A673 (cell line): Measurements from ENCODE around the gene CNIH3.

Source experiments
- CTCF ChIP-seq: fragments of 300-800, 200-600 bp; sonication (generic); conservative IDR thresholded peaks from 2 replicates; pipeline ENCODE4 v1.5.1; 2017; ENCODE audit warnings: low read depth, mild to moderate bottlenecking, antibody characterized with exemption, low read length, moderate library complexity, mixed read lengths
- EZH2 ChIP-seq: fragments of 200-600 bp; sonication (generic); IDR thresholded peaks from 2 replicates; pipeline ENCODE4 v1.6.1; 2017; ENCODE audit warnings: borderline replicate concordance, low read depth, mild to moderate bottlenecking, mixed read lengths, antibody characterized with exemption, low read length; ENCODE audit not compliant: poor library complexity, severe bottlenecking

GRCh38 chr1:224687465-224687864, 71.3 kb downstream of the CNIH3 start:
- no peak for TF ChIP-seq CTCF
- no peak for TF ChIP-seq EZH2
